MCF 10A (cell line): ENCODE data around the gene ATP6V1G3. TPM values are rescaled to one million over a fixed set of nuclear protein-coding genes. Genes with fewer than 3 reads are reported as not detected.

Experiments used
- BruUV-seq: library from RNA; stranded (reverse); fragments of 400-500 nt; replicated peaks from 2 replicates; lab custom pipeline; 2021; lab: Mats Ljungman, UMichigan
- CTCF ChIA-PET: fragments of 300-600 bp; sonication (Branson Sonifier 250); formaldehyde crosslinking; extraction: SDS; loops from one replicate; lab custom pipeline; 2021; ENCODE audit warnings: antibody characterized with exemption, inconsistent platforms; lab: Yijun Ruan, JAX
- POLR2A ChIA-PET: fragments of 300-600, 350-650 bp; sonication (Branson Sonifier 250); formaldehyde crosslinking; extraction: SDS; loops from one replicate; lab custom pipeline; 2020; ENCODE audit warnings: antibody characterized with exemption, inconsistent platforms; lab: Yijun Ruan, JAX
- DNase-seq: peaks from one replicate; pipeline ENCODE4 v3.0.0-alpha.2; 2018; ENCODE audit not compliant: unreplicated experiment
- H3K27ac Mint-ChIP-seq: one replicate; pipeline ENCODE4 v1.8.0; 2022; ENCODE audit warnings: mild to moderate bottlenecking, low read depth, mixed read lengths; ENCODE audit not compliant: unreplicated experiment
- H3K27me3 Mint-ChIP-seq: one replicate; pipeline ENCODE4 v1.8.0; 2022; ENCODE audit warnings: mixed read lengths; ENCODE audit not compliant: insufficient read depth, unreplicated experiment
- H3K36me3 Mint-ChIP-seq: one replicate; pipeline ENCODE4 v1.8.0; 2022; ENCODE audit warnings: mild to moderate bottlenecking, moderate library complexity, mixed read lengths; ENCODE audit not compliant: insufficient read depth, unreplicated experiment
- H3K4me1 Mint-ChIP-seq: one replicate; pipeline ENCODE4 v1.8.0; 2022; ENCODE audit warnings: mixed read lengths; ENCODE audit not compliant: insufficient read depth, unreplicated experiment
- H3K4me3 Mint-ChIP-seq: one replicate; pipeline ENCODE4 v1.8.0; 2022; ENCODE audit warnings: mild to moderate bottlenecking, moderate library complexity, mixed read lengths; ENCODE audit not compliant: unreplicated experiment
- H3K9me3 Mint-ChIP-seq: one replicate; pipeline ENCODE4 v1.8.0; 2022; ENCODE audit warnings: mixed read lengths; ENCODE audit not compliant: unreplicated experiment
- intact Hi-C: fragments of 100-400 bp; cut with micrococcal nuclease; formaldehyde crosslinking; loops from 2 replicates; pipeline ENCODE4 v1.14.1; 2022
- total RNA-seq: library from RNA; stranded (reverse); gene quantifications from 2 replicates; pipeline ENCODE4 v1.2.3, GENCODE V29; 2022
- TF ChIP-seq, protein P1 (sequence below): fragments of 200-600 bp; IDR thresholded peaks from one replicate; pipeline ENCODE4 v1.8.0; 2022; ENCODE audit warnings: antibody characterized with exemption, mild to moderate bottlenecking; ENCODE audit not compliant: unreplicated experiment

ATP6V1G3 gene
- total RNA-seq, 1 experiment from 2014 or later: not detected

DNA sequence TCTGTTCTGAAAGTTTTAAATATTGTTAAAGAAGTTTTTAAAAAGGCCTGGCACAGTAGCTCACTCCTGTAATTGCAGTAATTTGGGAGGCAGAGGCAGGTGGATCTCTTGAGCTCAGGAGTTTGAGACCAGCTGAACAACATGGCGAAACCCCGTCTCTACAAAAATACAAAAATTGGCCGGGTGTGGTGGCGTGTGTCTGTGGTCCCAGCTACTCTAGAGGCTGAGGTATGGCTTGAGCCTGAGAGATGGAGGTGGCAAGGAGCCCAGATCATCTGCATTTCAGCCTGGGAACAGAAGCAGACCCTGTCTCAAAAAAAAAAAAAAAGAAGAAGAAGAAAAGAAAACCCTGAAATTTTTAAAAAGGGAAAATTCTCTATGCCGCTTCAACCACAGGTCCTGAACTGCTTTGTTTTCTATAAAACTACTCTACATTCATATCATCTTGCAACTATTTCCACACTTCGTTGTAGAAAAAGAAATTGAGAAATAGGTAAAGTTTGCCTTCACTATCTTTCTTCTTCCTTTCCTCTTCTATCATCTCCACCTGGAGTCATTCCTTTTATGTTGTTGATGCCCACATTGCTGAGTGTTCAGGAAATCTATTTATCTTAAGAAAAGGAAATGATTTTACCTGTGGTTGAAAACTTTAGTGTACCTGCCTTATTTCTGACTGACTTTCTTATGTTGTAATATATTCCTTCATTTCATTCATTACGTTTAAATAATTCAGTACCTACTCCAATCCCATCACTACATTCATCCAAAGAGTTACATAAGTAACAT is 1.7 kb downstream of the ATP6V1G3 start:
- intact Hi-C loops: no loop called here
- no peaks in the 10 kb centered on the region for H3K9me3 Mint-ChIP-seq
- no peaks in the 10 kb centered on the region for H3K27me3 Mint-ChIP-seq
- H3K27ac Mint-ChIP-seq: no peak overlapping the region
- BruUV-seq: no TSS peak
- no peaks in the 10 kb centered on the region for H3K36me3 Mint-ChIP-seq
- ChIA-PET CTCF (no interaction called here), POLR2A (interaction anchor here (0.8 kb wide), 1 partner anchor 69 kb away, joined by 3 read pairs; no protein-coding TSS in a partner anchor)
- H3K4me1 Mint-ChIP-seq: no peaks in the 10 kb centered on the region
- DNase-seq: no peak
- TF ChIP-seq, protein P1, sequence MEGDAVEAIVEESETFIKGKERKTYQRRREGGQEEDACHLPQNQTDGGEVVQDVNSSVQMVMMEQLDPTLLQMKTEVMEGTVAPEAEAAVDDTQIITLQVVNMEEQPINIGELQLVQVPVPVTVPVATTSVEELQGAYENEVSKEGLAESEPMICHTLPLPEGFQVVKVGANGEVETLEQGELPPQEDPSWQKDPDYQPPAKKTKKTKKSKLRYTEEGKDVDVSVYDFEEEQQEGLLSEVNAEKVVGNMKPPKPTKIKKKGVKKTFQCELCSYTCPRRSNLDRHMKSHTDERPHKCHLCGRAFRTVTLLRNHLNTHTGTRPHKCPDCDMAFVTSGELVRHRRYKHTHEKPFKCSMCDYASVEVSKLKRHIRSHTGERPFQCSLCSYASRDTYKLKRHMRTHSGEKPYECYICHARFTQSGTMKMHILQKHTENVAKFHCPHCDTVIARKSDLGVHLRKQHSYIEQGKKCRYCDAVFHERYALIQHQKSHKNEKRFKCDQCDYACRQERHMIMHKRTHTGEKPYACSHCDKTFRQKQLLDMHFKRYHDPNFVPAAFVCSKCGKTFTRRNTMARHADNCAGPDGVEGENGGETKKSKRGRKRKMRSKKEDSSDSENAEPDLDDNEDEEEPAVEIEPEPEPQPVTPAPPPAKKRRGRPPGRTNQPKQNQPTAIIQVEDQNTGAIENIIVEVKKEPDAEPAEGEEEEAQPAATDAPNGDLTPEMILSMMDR: no peak
- H3K4me3 Mint-ChIP-seq: no peak overlapping the region

DNA sequence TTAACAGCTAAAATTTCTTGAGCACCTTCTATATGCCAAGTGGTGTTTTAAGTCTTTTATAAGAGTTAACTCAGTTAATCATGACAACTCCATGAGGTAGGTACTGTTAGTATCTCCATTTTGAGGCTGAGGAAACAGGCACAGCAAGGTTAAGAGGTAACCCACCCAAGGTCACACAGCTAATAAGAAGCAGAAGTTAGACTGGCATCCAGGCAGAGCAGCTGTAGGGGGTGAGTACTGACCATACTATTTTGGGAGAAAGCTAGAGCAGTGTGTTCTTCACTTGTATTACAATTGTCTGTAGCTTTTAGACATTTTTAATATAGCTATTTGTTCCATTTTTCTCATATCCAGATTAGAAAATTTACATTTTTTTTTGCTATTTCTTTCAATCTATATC is 4.8 kb downstream of the ATP6V1G3 start:
- ChIA-PET POLR2A (interaction anchor here (0.8 to 1.3 kb wide), 4 partner anchors 8 to 39 kb away, joined by 3 read pairs; no protein-coding TSS in a partner anchor), CTCF (interaction anchor here (0.5 to 0.8 kb wide), 4 partner anchors 20 to 37 kb away, joined by 3 to 4 read pairs (median 3); no protein-coding TSS in a partner anchor)
- no peaks in the 10 kb centered on the region for H3K4me1 Mint-ChIP-seq
- H3K36me3 Mint-ChIP-seq: no peaks in the 10 kb centered on the region
- intact Hi-C loops: no loop called here
- TF ChIP-seq, protein P1: no peak
- DNase-seq: no peak
- H3K4me3 Mint-ChIP-seq: no peak overlapping the region
- no TSS peak for BruUV-seq
- H3K27me3 Mint-ChIP-seq: no peaks in the 10 kb centered on the region
- no peak overlapping the region for H3K27ac Mint-ChIP-seq
- no peaks in the 10 kb centered on the region for H3K9me3 Mint-ChIP-seq

DNA sequence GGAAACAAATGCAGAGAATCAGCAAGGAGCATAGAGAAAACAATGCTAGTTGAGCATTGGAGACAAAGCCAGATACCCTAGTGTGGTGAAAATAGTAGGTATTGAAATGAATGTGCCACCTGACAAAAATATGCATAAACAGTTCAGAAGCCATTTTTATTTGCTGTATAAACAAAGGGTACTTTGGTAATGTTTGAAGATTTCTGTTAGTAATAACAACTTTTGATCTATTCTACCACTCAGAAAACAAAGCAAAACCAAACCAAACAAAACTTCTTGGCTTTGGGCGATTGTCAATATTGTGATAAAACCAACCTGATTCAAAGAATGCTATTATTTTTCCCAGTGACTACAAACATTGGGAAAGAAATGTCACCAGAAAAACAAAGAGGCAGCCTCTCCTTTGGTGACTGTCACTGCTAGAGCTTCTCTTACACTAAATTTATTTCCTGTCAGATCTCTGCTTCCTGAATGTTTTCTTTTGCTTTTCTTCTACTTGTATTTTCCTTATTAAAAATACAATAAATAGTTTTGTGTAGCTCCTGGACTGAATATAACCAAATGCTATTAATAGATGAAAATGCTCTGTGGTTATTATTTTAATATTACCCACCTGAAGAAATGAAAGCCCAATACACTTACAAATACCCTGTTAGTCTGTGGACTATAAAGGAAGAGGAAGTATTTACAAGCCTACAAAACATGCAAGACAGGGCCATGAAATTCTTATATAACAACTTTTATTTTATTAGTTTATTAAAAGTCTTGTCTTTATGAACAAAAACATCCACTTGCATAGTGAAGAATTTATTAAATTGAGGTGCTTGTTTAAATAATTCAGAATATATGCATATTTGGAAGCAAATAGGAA is 5.7 kb downstream of the ATP6V1G3 start:
- H3K27me3 Mint-ChIP-seq: no peaks in the 10 kb centered on the region
- no peak for DNase-seq
- TF ChIP-seq, protein P1: no peak
- no peak overlapping the region for H3K4me3 Mint-ChIP-seq
- H3K36me3 Mint-ChIP-seq: no peaks in the 10 kb centered on the region
- intact Hi-C loops: no loop called here
- H3K4me1 Mint-ChIP-seq: peaks cover 6% of the 10 kb centered on the region
- no TSS peak for BruUV-seq
- CTCF ChIA-PET: interaction anchor here (0.5 to 0.6 kb wide), 2 partner anchors 23 to 32 kb away, joined by 3 to 4 read pairs; no protein-coding TSS in a partner anchor
- POLR2A ChIA-PET: interaction anchor here (1.0 kb wide), 1 partner anchor 38 kb away, joined by 3 read pairs; no protein-coding TSS in a partner anchor
- no peaks in the 10 kb centered on the region for H3K9me3 Mint-ChIP-seq
- H3K27ac Mint-ChIP-seq: no peak overlapping the region
